ENCODE results near the gene DHRS7B.

DHRS7B gene

DNA sequence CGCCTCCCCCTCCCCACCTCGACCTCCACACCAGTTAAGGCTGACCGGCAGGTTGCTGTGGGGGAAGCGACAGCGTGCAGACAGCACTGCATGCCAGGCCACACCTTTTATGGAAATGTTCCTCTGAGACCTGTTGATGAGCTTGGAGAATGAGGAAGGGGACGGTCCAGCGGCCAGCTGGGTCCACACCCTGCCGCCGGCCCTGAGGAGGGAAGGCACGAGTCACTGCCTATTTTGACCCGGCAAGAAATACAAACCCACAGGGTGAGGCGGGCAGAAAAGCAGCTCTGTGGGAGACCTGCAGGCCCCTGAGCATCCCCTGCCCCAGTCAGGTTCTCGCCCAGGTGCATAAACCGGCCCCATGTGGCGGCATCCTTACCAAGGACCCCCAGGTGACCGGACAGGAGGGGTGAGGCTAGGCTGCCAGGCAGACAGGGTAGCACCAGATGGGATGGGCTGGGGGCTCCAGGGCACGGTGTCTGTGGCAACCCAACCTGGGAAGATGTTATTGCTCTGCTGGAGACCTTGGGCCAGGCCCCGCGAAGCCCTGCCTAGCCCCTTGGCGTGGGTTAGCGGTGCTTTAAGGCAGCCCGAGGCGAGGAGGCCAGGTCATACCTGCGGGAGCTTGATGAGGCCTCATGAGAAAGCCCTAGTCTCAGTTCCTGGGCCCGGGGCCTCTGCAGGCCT is 113.7 kb downstream of the DHRS7B start:
- DNase-seq (ENCODE audit: low spot score) = no peak
